ENCODE data around the gene CDIPT.

GRCh38 chr16:29809031-29809747, 53.8 kb downstream of the CDIPT start:
- TF ChIP-seq EP300 (IDR thresholded peaks at IDR 0.05; ENCODE audit: borderline replicate concordance) (no peak), REST (IDR thresholded peaks at IDR 0.05; ENCODE audit: low read depth) (no peak), TAF1 (IDR thresholded peaks at IDR 0.05; ENCODE audit: low read depth) (no peak), FOXM1 (IDR thresholded peaks at IDR 0.05; ENCODE audit: borderline replicate concordance, low read depth) (no peak), USF1 (IDR thresholded peaks at IDR 0.05) (no peak)

Data from Ishikawa (cell line).